HG02884 (cell line): ENCODE results near the gene LYPD6B.

Experiments
- ATAC-seq: cut with Tn5 transposase; IDR thresholded peaks from one replicate; pipeline ENCODE4 v1.9.1; 2021; ENCODE audit warnings: mild to moderate bottlenecking, moderate library complexity; ENCODE audit not compliant: unreplicated experiment

LYPD6B gene

DNA sequence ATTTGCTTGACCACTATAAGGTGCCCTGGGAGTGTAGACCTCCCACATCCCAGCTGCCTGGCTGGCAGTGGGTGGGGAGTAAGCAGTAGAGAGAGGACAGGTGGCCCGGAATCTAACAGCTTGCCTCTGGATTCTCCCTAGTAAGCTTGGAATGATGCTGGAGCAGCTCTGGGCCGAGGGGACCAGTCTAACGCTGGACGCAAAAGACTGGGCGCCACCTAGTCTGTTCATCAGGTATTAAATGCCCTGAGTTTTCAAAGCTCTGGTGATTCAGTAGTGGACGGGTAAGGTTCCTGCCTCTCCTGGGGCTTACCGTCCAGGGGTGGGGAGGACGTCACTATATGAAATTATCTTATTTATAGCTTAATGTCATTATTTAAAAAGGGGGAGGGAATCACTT lies 648 bp upstream of the LYPD6B start:
- no peak for ATAC-seq

DNA sequence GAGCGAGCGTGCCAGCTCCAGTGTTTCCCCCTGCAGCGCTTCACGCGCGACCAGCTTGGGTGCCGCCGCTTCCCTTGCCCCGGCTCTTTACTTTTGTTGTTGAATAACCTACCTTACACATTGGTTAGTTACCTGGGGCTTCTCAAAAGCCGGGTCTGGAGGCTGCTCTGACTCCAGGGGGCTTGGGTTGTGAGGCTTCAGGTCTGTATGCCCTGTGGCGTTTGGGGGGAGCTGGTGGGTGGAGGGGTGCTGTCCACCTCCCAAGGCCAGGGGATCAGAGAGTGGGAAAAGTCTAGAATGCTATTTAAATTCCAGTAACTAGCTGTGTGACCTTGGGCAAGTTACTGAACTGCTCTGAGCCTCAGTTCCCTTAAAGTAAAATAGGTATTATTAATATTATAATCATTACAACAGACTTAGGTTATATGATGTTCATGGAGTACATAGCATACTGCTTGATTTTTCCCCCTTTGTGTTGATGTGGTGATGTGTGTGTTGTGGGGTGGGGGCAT lies 770 bp downstream of the LYPD6B start:
- ATAC-seq = no peak

DNA sequence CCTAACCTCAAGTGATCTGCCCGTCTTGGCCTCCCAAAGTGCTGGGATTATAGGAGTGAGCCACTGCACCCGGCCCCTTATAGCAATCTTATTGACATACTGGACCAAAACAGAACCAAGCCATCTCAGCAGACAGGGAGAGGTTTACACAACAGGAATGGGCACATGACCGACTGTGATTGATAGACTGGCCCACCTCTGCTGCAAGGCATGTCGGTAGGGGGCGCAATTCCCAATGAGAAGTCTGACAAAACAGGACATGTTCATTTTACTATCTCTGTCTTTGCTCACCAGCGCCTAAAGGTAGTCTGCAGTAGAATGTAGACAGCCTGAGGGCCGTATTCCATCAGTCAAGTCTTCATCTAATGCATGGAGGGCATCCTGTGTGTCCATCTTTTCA lies 2.0 kb downstream of the LYPD6B start:
- peak; percentile 34 for ATAC-seq

DNA sequence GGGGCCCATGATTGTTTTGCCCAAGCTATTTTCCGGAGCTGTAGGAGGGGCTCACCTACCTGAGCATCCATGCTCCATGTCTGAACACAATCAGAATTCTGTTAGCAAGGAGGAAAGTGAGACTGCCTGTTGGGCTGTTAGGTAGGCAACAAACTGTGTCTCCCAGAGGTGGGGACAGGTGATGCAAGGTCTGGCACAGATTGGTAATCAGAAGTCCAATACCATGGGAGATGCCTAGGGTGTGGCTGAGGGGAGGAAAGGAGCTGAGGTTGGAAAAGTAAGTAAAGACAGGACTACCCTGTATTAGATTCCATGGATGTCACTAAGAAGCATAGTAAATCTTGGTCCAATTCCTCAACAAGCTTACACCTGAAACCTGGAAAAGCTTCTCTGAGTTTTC lies 3.0 kb downstream of the LYPD6B start:
- no peak for ATAC-seq

DNA sequence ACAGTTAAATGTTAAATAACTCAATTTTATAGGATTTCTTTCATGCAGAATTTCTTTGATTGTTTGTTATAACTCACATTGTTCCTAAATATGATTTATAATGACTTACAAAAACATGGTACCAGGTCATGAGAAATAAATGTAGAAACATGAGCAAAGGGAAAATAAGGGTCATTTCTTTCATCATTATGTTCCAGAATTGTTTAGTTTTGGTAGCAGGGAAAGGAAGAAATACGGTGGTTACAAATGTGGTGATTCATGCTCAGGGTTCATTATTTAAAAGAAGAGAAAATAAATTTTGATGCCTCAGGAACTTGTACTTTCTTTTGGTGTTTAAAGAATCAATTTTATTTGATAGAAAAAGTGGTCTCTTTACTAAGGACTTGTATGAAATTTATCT lies 4.4 kb downstream of the LYPD6B start:
- ATAC-seq = no peak

DNA sequence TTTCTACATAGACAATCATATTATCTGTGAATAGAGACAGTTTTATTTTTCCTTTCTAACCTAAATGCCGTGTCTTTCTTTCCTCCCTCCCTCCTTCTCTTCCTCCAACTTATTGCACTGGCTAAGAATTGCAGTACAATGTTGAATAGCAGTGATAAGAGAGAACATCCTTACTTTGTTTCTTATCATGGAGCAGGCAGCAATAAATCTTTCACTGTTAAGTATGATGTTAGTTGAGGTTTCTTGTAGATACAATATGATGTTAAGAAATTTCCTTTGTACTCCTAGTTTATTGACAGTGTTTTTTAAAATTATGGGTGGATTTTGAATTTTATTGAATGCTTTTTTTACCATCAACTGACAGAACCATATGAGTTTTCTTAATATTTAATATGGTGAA lies 6.0 kb downstream of the LYPD6B start:
- no peak for ATAC-seq

DNA sequence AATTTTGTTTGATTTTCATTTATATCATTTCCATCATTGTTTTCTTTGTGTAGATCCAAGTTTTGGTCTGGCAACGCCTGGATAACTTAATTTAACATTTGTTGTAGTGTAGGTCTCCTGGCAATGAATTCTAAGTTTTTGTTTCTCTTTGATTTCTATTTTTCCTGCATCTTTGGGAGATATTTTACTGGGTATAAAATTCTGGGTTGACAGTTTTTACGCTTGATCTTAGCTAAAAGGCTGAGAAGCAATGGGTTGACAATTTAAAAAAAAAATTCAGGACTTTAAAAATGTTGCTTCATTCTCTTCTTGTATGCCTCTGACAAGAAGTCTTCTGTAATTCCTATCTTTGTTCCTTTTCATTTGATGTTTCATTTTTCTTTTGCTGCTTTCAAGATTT lies 8.6 kb downstream of the LYPD6B start:
- no peak for ATAC-seq

DNA sequence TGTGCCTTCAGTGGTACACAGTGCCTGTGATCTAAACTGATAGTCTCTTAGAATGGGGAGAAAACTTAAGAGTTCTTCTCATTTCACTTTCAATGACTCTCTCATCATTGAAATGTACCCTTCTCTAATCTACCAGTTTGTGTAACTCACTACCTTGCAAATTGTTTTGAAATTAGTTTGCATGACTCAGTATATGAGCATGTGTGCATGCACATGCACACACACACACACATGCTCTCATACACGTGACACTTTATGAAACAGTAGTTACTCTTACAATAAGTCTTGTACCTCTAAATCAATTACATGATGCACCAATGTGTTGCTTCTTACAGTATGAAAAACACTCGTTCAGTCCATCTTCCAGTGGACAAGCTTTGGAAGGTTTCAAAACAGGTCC lies 10.6 kb downstream of the LYPD6B start:
- ATAC-seq = no peak

DNA sequence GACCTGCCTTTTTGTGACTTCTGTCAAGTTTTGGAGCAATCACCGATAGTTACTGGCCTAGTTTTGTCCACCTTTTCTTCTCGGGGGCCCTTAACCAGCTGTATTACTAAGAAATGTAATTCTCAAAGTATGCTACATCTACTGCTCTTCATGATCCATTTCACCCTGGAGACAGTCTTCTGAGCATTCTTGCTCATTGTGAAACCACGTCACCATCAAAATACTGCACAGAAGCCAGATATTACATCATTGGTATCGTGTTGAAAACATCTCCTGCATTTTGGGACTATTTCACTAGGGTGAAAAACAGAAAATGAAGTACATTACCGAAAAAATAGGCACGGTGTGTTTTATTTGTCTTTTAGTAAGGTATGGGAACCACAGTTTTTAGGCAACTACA lies 11.7 kb downstream of the LYPD6B start:
- peak; percentile 90 for ATAC-seq

DNA sequence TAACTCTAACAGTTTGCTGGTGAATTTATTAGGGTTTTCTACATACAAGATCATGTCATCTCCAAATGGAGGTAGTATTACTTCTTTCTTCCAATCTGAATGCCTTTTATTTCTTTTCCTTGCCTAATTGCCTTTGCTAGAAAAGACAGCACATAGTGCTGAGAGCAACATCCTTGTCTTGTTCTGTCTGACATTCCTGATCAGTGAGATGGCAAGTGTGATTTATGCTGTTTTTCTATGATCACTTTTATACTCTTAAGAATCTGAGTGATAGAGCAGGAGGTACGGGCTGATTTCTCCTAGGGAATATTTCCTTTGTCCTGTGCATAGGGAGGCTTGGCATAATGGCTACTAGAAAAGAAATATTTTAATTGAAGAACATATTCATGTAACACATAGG lies 17.3 kb downstream of the LYPD6B start:
- ATAC-seq = no peak

DNA sequence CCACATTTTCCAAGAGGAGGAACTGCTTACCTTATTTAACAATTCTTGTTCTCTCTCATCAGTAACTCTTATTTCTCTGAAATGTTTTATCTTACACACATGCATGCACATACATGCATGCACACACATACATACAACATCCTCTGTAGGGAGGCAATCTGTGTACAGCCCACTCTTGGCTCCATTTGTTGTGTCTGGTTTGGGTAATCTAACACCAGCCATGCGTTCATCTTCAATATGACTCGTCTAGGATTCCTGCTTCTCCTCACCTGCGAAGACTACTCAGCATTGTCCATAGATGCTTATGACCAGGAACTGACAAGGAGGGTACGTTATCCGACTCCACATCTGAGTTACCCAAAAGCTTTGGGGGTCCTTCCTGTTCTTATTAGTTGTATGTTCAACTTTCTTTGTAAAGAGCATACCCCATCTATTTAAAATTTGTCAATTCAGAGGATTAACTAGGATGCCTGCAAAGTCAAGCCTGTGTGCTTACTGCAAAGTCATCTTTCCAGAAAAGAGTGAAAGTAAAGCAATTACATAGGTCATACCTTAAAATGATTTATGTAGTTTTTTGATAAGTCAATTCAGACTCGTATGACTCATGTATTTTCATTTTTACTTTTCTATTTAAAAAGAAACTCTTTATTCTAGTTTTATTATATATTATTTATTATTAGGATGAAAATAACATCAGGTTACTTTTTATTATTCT lies 18.2 kb downstream of the LYPD6B start:
- no peak for ATAC-seq

DNA sequence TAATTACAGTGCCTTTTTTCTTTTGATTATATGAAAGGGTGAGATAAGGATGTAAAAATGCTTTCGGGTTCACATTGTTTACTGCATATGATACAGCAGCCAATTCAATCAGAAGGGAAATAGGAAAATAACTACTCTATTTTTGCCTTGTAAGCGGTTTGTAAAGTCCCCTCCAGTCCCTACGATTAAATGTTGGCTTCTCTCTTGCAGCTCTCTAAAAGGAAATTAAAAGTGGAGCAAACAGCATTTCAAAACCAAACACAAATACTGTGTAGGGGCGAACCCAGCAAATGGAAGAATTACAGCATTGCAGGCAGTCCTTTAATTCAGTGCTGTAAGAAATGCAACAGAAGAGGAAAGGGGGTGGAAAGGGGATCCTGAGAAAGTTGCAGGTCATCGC lies 18.9 kb downstream of the LYPD6B start:
- no peak for ATAC-seq

DNA sequence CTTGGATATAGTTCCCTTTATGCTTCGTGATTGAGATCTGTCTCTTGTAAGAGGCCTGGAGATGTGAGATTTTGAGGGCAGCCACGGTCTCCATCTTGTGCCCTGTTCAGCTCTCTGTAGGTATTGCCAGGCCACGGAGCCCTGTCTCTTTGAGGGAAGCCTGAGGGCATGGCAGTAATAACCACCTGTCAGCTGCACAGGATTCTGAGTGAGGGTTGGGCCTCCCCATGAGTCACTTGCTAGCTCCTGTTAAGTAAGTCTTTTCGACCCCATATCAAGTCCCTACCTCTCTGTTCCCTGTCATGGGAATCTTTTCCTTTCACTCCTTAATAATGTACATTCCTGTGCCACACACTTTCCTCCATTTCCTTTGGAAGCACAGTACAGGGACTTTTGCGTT lies 20.4 kb downstream of the LYPD6B start:
- ATAC-seq = no peak

DNA sequence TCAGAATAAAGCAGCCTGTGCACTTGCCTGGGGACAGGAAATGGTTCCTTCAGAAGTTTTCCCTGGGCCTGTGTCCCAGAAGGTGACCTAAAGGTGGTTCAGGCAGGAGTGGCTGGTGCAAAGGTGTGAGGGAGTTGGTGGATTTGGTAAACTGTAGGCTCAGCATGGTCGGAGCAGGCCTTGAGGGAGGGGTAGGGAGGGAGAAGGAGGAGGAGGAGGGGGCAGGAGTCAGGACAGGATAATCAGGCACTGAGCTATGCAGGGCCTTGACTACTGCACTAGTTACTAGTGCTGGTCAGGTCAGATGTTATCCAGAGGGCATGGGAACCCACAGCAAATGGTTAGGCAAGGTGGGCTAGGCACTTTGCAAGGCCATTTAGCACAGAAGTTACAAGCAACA lies 21.3 kb downstream of the LYPD6B start:
- no peak for ATAC-seq

DNA sequence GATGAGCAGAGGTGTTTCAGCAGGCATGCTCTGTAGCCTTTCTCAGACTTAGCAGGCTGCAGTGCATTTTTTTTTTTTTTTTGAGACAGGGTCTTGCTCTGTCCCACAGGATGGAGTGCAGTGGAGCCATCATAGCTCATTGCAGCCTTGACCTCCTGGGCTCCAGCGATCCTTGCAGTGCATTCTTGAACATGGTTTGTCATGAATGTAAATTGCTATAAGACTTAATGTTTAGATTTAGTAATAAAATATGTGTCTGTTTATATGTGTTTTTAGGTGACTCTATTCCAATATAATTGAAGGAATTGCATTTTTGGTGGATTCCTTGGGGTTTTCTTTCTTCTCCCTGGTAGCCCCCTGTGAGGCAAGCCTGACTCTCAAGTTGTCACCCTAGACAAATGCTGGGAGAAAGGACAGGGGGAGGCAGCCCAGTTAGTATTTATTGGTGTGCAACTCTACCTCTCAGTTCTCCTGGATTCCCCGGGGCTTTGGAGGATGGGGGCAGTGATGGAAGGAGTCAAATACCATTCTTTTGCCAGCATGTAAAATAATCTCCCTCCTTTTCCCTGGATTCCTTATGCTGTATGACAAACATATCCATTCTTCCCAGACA lies 22.7 kb downstream of the LYPD6B start:
- no peak for ATAC-seq

DNA sequence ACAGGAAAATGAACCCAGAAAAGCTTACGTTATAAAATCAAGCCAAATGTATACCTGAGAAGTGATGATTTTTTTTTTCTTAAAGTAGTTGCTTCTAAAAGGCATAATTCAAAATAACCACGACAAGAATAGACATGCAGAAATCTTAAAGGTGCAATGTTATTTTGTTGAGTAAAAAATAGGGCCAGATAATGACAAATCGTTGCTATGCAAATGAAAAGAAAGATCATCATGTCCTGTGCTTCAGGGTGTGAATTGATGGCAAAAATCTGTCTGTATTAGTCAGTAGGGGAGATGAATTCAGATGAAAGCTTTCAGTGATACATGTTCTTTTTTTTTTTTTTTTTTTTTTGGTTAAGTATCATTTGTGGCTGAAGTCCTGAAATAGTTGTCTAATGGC lies 24.0 kb downstream of the LYPD6B start:
- ATAC-seq = no peak

DNA sequence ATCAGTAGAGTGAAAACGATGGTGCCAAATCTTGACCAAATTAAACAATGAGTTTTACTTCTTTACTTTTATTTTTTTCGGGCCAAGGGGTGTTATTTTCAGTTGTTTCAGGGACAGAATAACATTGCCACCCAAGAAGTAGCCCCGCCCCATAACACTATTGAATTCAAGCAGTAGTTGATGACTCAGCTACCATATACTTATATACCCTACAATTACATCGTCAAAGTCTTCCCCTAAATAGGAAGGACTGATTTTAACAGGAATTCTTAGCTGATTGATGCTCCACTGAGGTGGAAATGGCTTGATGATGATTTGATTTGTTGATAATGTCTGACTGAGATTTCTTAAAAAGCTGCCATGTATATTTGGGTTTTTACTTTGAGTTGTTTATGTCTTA lies 24.7 kb downstream of the LYPD6B start:
- ATAC-seq = no peak

DNA sequence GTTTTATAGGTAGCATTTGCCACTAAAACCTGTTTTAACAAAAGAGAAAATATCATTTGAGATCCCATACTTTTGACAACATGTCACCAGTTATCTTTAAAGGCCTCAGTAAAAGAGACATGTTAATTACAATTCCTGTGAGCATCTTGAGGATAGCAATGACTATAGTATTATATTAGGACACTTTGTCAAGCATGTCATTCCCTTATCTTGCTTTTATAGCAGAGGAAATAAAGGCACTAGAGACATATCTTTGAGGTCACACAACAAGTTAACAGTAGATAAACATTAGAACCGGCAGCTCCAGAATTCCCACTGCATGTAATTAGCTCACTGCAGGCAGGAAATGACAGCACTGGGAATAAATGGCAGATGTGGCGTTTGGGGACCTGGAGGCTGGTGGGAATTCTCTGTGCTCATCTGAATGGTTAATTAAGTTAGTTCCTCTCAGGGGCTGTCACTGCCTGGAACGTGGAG lies 25.9 kb downstream of the LYPD6B start:
- no peak for ATAC-seq

DNA sequence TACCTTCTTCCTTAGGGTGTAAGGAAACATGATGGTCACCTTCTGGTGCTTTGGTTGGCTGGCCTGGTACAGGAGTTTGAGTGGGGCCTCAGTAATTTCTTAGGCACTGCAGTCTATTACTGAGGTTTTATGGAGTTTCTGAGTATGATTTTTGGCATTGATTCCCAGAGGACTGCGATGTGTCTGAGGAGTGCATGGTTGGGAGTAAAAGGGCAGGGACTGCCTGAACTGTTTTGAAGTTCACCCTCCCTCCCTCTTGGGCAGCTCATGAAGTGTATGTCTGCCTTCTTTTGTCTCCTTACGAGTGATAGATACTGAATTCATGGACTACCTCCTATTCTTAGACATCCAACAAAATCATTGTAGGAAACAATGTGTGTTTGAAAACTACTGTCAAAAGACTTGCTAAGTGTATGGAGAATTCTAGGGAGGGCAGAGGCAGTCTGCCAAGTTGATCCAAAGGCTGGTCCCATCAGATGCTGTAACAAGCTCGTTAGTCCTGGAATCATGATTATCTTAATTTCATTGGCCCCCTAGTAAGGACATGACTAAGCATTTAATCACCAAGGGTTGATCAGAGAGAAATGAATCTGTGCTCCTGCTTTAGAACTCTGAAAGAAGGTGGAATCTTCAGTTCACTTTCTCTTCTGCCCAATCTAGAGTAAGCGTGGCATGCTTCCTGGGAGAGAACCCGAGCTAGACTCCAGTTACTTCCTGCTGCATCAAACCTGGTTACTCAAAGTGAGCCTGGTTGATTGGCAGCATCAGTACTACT lies 26.5 kb downstream of the LYPD6B start:
- ATAC-seq = no peak

DNA sequence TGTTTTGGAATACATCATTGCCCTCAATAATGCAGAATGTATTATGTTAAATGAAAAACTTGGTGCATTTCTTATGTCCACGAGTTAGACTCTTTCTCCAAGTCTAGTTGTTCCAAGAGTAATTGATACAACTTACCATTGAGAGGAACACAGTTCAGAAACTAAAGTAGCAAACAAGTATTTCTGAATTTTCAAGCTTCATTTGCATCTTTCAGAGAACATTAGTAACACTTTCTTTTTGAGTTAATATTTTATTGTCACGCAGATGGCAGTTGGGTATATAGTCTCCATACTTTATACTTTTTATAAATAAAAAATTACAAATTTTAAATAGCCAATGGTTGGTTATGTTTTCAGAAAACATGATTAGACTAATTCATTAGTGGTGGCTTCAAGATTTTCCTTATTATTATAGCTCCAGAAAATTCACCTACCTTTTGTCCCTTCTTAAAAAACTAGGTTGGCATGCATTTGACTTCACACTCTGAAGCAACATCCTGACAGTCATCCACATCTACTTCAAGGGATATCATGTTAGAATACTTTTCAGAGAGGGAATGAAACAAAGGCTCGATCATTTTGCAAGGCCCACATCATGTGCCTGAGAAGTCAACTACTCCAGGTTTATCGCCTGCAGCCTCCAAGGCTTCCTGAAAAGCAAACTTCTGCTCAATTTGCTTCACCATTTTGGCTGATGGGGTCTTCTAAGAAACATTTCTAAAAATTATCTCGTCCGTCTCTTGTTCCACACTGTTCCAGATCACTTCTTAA lies 29.9 kb downstream of the LYPD6B start:
- ATAC-seq = no peak
